Stimulated activated CD8-positive, alpha-beta memory T cell treated with anti-CD3 and anti-CD28 coated beads, Interleukin-7, amount 100 ng/mL, for 1 hour (primary cell): ENCODE results near the gene PHOSPHO2.
"Not testable (repeated sequence)": the region's sequence is repeated elsewhere in the genome, so short reads cannot be mapped to it uniquely, and the experiment has no call there.

Experiments used
- DNase-seq, 2 donors: peaks; one replicate each; pipeline ENCODE4 v3.0.0-alpha.2; 2020; ENCODE audit warnings: low read depth in 2 of 2

Gene PHOSPHO2

GRCh38 chr2:169684135-169684565, 10.1 kb upstream of the PHOSPHO2 start:
- DNase-seq: no peak

GRCh38 chr2:169684712-169685111, 9.6 kb upstream of the PHOSPHO2 start:
- not testable (repeated sequence) for DNase-seq

- DNase-seq: not testable (repeated sequence)
Measured at GRCh38 chr2:169686825-169687224, 7.4 kb upstream of the PHOSPHO2 start.

GRCh38 chr2:169687943-169688342, 6.3 kb upstream of the PHOSPHO2 start:
- DNase-seq: not testable (repeated sequence)

- no peak for DNase-seq
Measured at GRCh38 chr2:169690958-169691357, 3.3 kb upstream of the PHOSPHO2 start.

- no peak for DNase-seq
Measured at GRCh38 chr2:169692718-169693117, 1.6 kb upstream of the PHOSPHO2 start.

- DNase-seq: no peak
Measured at GRCh38 chr2:169693360-169693759, 909 bp upstream of the PHOSPHO2 start.

GRCh38 chr2:169694894-169695260, 608 bp downstream of the PHOSPHO2 start:
- DNase-seq: no peak

GRCh38 chr2:169696381-169696780, 2.1 kb downstream of the PHOSPHO2 start:
- no peak for DNase-seq

GRCh38 chr2:169699173-169699572, 4.9 kb downstream of the PHOSPHO2 start:
- not testable (repeated sequence) for DNase-seq

GRCh38 chr2:169702996-169703395, 8.7 kb downstream of the PHOSPHO2 start:
- DNase-seq: no peak

- no peak for DNase-seq
Measured at GRCh38 chr2:169704160-169704708, 10.0 kb downstream of the PHOSPHO2 start.

- no peak for DNase-seq
Measured at GRCh38 chr2:169705927-169706326, 11.7 kb downstream of the PHOSPHO2 start.

- DNase-seq: no peak
Measured at GRCh38 chr2:169707626-169708025, 13.4 kb downstream of the PHOSPHO2 start.

- no peak for DNase-seq
Measured at GRCh38 chr2:169709331-169709730, 15.1 kb downstream of the PHOSPHO2 start.

GRCh38 chr2:169709981-169710380, 15.7 kb downstream of the PHOSPHO2 start:
- no peak for DNase-seq

GRCh38 chr2:169711751-169712509, 17.7 kb downstream of the PHOSPHO2 start:
- DNase-seq: no peak

GRCh38 chr2:169712791-169713227, 18.5 kb downstream of the PHOSPHO2 start:
- no peak for DNase-seq

GRCh38 chr2:169713331-169713730, 19.1 kb downstream of the PHOSPHO2 start:
- no peak for DNase-seq

GRCh38 chr2:169714699-169715098, 20.4 kb downstream of the PHOSPHO2 start:
- no peak for DNase-seq

GRCh38 chr2:169715379-169716237, 21.3 kb downstream of the PHOSPHO2 start:
- no peak for DNase-seq

GRCh38 chr2:169716238-169716886, 22.1 kb downstream of the PHOSPHO2 start:
- DNase-seq: no peak
